ENCODE results near the gene MICALL2. TPM values are rescaled to one million over a fixed set of nuclear protein-coding genes. Genes with fewer than 3 reads are reported as not detected.

The MICALL2 gene
- total RNA-seq, 1 experiment from 2014 or later, result 15.7 TPM

- TF ChIP-seq SMAD4 (CRISPR knock-in tag; IDR thresholded peaks at IDR 0.05) (no peak), ZNF138 (CRISPR knock-in tag; conservative IDR thresholded peaks at IDR 0.05) (no peak), GABPB1 (CRISPR knock-in tag; IDR thresholded peaks at IDR 0.05) (no peak), NR1H2 (CRISPR knock-in tag; IDR thresholded peaks at IDR 0.05) (no peak), SP1 (CRISPR knock-in tag; conservative IDR thresholded peaks at IDR 0.05) (no peak), HMGA2 (CRISPR knock-in tag; IDR thresholded peaks at IDR 0.05) (no peak), E2F1 (CRISPR knock-in tag; IDR thresholded peaks at IDR 0.05) (no peak), NR3C1 (CRISPR knock-in tag; conservative IDR thresholded peaks at IDR 0.05; ENCODE audit: low read depth) (no peak), SOX15 (CRISPR knock-in tag; IDR thresholded peaks at IDR 0.05) (no peak), ELF4 (CRISPR knock-in tag; IDR thresholded peaks at IDR 0.05; ENCODE audit: low read depth) (no peak), AFF4 (CRISPR knock-in tag; IDR thresholded peaks at IDR 0.05; ENCODE audit: borderline replicate concordance) (no peak), CREB1 (CRISPR knock-in tag; IDR thresholded peaks at IDR 0.05) (no peak)
Observed at GRCh38 chr7:1411414-1411813, 47.9 kb downstream of the MICALL2 start (continued).

- H3K4me1 Mint-ChIP-seq, result peaks cover 2% of the 10 kb centered on the region; the same call in 1 of the 2 replicates
- TF ChIP-seq FOXK1 (CRISPR knock-in tag; IDR thresholded peaks at IDR 0.05) (no peak), USF2 (CRISPR knock-in tag; IDR thresholded peaks at IDR 0.05) (peak; percentile 24; the same call in 1 of the 2 replicates)
Observed at GRCh38 chr7:1410992-1411391, 48.3 kb downstream of the MICALL2 start.

GRCh38 chr7:1409555-1409954 lies 49.7 kb downstream of the MICALL2 start:
- CTCF ChIA-PET, result interaction anchor here (0.7 to 2.8 kb wide), 6 partner anchors 23 to 233 kb away, joined by 3 to 12 read pairs (median 6); no protein-coding TSS in a partner anchor
- POLR2A ChIA-PET, result no interaction called here
- no peak for ATAC-seq

More at GRCh38 chr7:1410992-1411391, 48.3 kb downstream of the MICALL2 start:
- Mint-ChIP-seq H3K27me3 (ENCODE audit: low read depth) (peaks cover 21% of the 10 kb centered on the region), H3K27ac (no peak overlapping the region), H3K9me3 (no peaks in the 10 kb centered on the region), H3K36me3 (no peaks in the 10 kb centered on the region), H3K4me3 (no peak overlapping the region)
- POLR2A ChIA-PET, result no interaction called here
- CTCF ChIA-PET, result interaction anchor here (0.9 to 2.7 kb wide), 6 partner anchors 18 to 259 kb away, joined by 3 to 14 read pairs (median 4); no protein-coding TSS in a partner anchor
- ATAC-seq (no peak), DNase-seq (ENCODE audit: low spot score) (no peak)

More at GRCh38 chr7:1409555-1409954, 49.7 kb downstream of the MICALL2 start:
- peaks cover 18% of the 10 kb centered on the region for H3K27me3 Mint-ChIP-seq (ENCODE audit: low read depth)
- peak overlapping the region; percentile 32; the same call in 1 of the 2 replicates for H3K27ac Mint-ChIP-seq
- peaks cover 2% of the 10 kb centered on the region; the same call in 1 of the 2 replicates for H3K4me1 Mint-ChIP-seq
- no peaks in the 10 kb centered on the region for H3K9me3 Mint-ChIP-seq
- no peaks in the 10 kb centered on the region for H3K36me3 Mint-ChIP-seq
- no peak overlapping the region for H3K4me3 Mint-ChIP-seq
- no peak for DNase-seq (ENCODE audit: low spot score)
- TF ChIP-seq ESRRA (CRISPR knock-in tag; IDR thresholded peaks at IDR 0.05; ENCODE audit: borderline replicate concordance) (no peak), ZBTB21 (CRISPR knock-in tag; IDR thresholded peaks at IDR 0.05; ENCODE audit: borderline replicate concordance) (no peak), OVOL2 (CRISPR knock-in tag; IDR thresholded peaks at IDR 0.05; ENCODE audit: borderline replicate concordance) (no peak), TP53 (CRISPR knock-in tag; IDR thresholded peaks at IDR 0.05) (no peak), ZNF232 (CRISPR knock-in tag; IDR thresholded peaks at IDR 0.05) (no peak), NFATC4 (CRISPR knock-in tag; IDR thresholded peaks at IDR 0.05) (no peak), ZNF671 (CRISPR knock-in tag; IDR thresholded peaks at IDR 0.05) (no peak)
